K562 (cell line): ENCODE results near the gene SLC29A3. TPM values are rescaled to one million over a fixed set of nuclear protein-coding genes. Genes with fewer than 3 reads are reported as not detected.

Experiments used
- ATAC-seq: fragments of 200-7000 bp; cut with Tn5 transposase; 3 replicates; pipeline ENCODE4 v1.9.1; 2020; ENCODE audit warnings: moderate library complexity
- BruUV-seq: library from RNA; stranded (reverse); fragments of 400-500 nt; replicated peaks from 2 replicates; lab custom pipeline; 2021; lab: Mats Ljungman, UMichigan
- CTCF ChIA-PET: fragments of 300-600 bp; formaldehyde crosslinking; extraction: SDS; loops from one replicate; lab custom pipeline; 2021; ENCODE audit warnings: low intra/inter-chr PET ratio; lab: Yijun Ruan, JAX
- POLR2A ChIA-PET: fragments of 300-600, 350-650 bp; sonication (Branson Sonifier 250); formaldehyde crosslinking; extraction: SDS; loops from one replicate; lab custom pipeline; 2021; ENCODE audit warnings: antibody characterized with exemption, inconsistent platforms; lab: Yijun Ruan, JAX
- DNase-seq, 4 experiments: peaks; one replicate each; pipeline versions ENCODE4 v3.0.0 to v3.0.0-alpha.2; 2011 to 2018; ENCODE audit warnings: low spot score in 3 of 4, mixed read lengths in 3 of 4; ENCODE audit errors: extremely low read depth in 1 of 4
- FAIRE-seq: peaks from 2 replicates; lab custom pipeline; 2011; peaks lifted over from hg19 to GRCh38; lab: Jason Lieb, UNC
- H2AFZ ChIP-seq: 2 replicates; pipeline ENCODE4 v1.6.0; 2011; ENCODE audit warnings: low read depth, low read length, control low read depth, inconsistent platforms
- H3K27ac ChIP-seq: fragments of 200-600 bp; 3 replicates; pipeline ENCODE4 v1.8.0; 2011; ENCODE audit warnings: low read depth, mild to moderate bottlenecking, control low read depth, inconsistent platforms, low read length, moderate library complexity, mixed read lengths; ENCODE audit errors: extremely low read depth
- H3K27me3 ChIP-seq, 2 experiments: fragments of 300-600 bp in 1 of 2; 2 replicates in 1 of 2; 3 replicates in 1 of 2; pipeline versions ENCODE4 v1.6.0 to v1.8.0; 2011; ENCODE audit warnings: inconsistent platforms in 2 of 2, low read length in 2 of 2, mild to moderate bottlenecking in 1 of 2, mixed read lengths in 1 of 2, moderate library complexity in 1 of 2; ENCODE audit not compliant: control insufficient read depth in 2 of 2, insufficient read depth in 2 of 2
- H3K36me3 ChIP-seq: fragments of 300-600 bp; 3 replicates; pipeline ENCODE4 v1.8.0; 2011; ENCODE audit warnings: mild to moderate bottlenecking, low read length, inconsistent platforms; ENCODE audit not compliant: control insufficient read depth, insufficient read depth
- H3K4me1 ChIP-seq, 2 experiments: fragments of 200-600 bp in 1 of 2; replicated peaks in 1 of 2; 2 replicates in 1 of 2; 3 replicates in 1 of 2; pipeline versions ENCODE4 v1.5.1 to v1.8.0; 2011; ENCODE audit warnings: inconsistent platforms in 2 of 2, low read length in 2 of 2, mild to moderate bottlenecking in 1 of 2, mixed read lengths in 1 of 2, moderate library complexity in 1 of 2; ENCODE audit not compliant: control insufficient read depth in 2 of 2, insufficient read depth in 2 of 2
- H3K4me2 ChIP-seq: 2 replicates; pipeline ENCODE4 v1.6.1; 2011; ENCODE audit warnings: low read length, control low read depth, inconsistent platforms, mixed read lengths; ENCODE audit not compliant: insufficient read depth
- H3K4me3 ChIP-seq: fragments of 200-600 bp; sonication (generic), shearing (Covaris generic); 2 replicates; pipeline ENCODE4 v1.5.1; 2016; ENCODE audit warnings: control low read depth, inconsistent platforms
- H3K79me2 ChIP-seq: fragments of 200-600 bp; 3 replicates; pipeline ENCODE4 v1.8.0; 2011; ENCODE audit warnings: low read length, inconsistent platforms; ENCODE audit not compliant: control insufficient read depth, insufficient read depth
- H3K9ac ChIP-seq, 2 experiments: 2 replicates each; pipeline versions ENCODE4 v1.6.0 to v1.6.1; 2011; ENCODE audit warnings: low read depth in 2 of 2, low read length in 2 of 2, control low read depth in 1 of 2, inconsistent platforms in 1 of 2, mild to moderate bottlenecking in 1 of 2, mixed read lengths in 1 of 2; ENCODE audit not compliant: insufficient read depth in 1 of 2
- H3K9me1 ChIP-seq: one replicate; pipeline ENCODE4 v1.6.0; 2011; ENCODE audit warnings: inconsistent platforms, mild to moderate bottlenecking, low read length, moderate library complexity; ENCODE audit not compliant: control insufficient read depth, insufficient read depth
- H3K9me3 ChIP-seq: replicated peaks from 2 replicates; pipeline ENCODE4 v1.5.1; 2011; ENCODE audit warnings: low read depth, low read length, inconsistent platforms; ENCODE audit not compliant: control insufficient read depth, insufficient read depth
- H4K20me1 ChIP-seq: replicated peaks from 2 replicates; pipeline ENCODE4 v1.6.1; 2011; ENCODE audit warnings: low read length, inconsistent platforms, mixed read lengths; ENCODE audit not compliant: control insufficient read depth, insufficient read depth
- KDM4B ChIP-seq, 2 experiments: fragments of 450-650 bp in 1 of 2; sonication (generic) in 1 of 2; IDR thresholded peaks; 2 replicates each; pipeline ENCODE4 v1.6.1; 2016 to 2017; ENCODE audit warnings: borderline replicate concordance in 2 of 2, antibody characterized with exemption in 1 of 2, low read depth in 1 of 2, mild to moderate bottlenecking in 1 of 2
- NFIC ChIP-seq: fragments of 450-650 bp; IDR thresholded peaks from 2 replicates; pipeline ENCODE4 v1.6.1; 2017; ENCODE audit warnings: mild to moderate bottlenecking, inconsistent platforms
- RAD51 ChIP-seq: fragments of 450-650 bp; IDR thresholded peaks from 2 replicates; pipeline ENCODE4 v1.7.1; 2016; ENCODE audit warnings: low read depth, mild to moderate bottlenecking, borderline replicate concordance
- WGBS: fragments of 100-300 bp; shearing (Covaris generic); methylation state at CpG from one replicate; pipeline ENCODE4 v1.1.6; 2016; ENCODE audit warnings: low coverage, mixed read lengths; ENCODE audit not compliant: insufficient coverage; ENCODE audit errors: missing lambda C conversion rate; 5-methylcytosine and 5-hydroxymethylcytosine counted together
- in situ Hi-C: fragments of 300-500 bp; cut with MboI; formaldehyde crosslinking; loops from 4 replicates; pipeline ENCODE4 v1.15.0; 2018; ENCODE audit warnings: inconsistent platforms, mixed read lengths
- intact Hi-C: fragments of 100-400 bp; cut with micrococcal nuclease; formaldehyde crosslinking; loops from 2 replicates; pipeline ENCODE4 v1.14.2; 2022
- polyA plus RNA-seq, 8 experiments: library from polyadenylated mRNA; depleted of rRNA in 4 of 8; stranded (reverse) in 5 of 8; unstranded in 3 of 8; fragments of >200 nt; fragmentation: Nextera tagmentation in 2 of 8; fragmentation: Illumina TruSeq in 1 of 8; extraction: Ambion mirVana in 2 of 8; extraction: Trizol in 1 of 8; gene quantifications; 2 replicates each; pipeline versions ENCODE4 v1.2.1 to v1.2.3, GENCODE V29; 2011 to 2014; ENCODE audit warnings: inconsistent platforms in 1 of 8, missing spikeins in 1 of 8
- total RNA-seq, 7 experiments: library from RNA; depleted of rRNA in 6 of 7; stranded (reverse); fragments of >200 nt in 6 of 7; fragmentation: Illumina TruSeq in 2 of 7; extraction: Trizol in 2 of 7; gene quantifications; 2 replicates each; pipeline versions ENCODE4 v1.2.1 to v1.2.3, GENCODE V29; 2011 to 2021; ENCODE audit warnings: low replicate concordance in 1 of 7

Gene SLC29A3
- total and polyA plus RNA-seq, 9 of the 15 experiments (the other 6 are each of a cell fraction or from before 2014, with no cell fraction given) = 2.1 to 10.7 (median 4.6) TPM

DNA sequence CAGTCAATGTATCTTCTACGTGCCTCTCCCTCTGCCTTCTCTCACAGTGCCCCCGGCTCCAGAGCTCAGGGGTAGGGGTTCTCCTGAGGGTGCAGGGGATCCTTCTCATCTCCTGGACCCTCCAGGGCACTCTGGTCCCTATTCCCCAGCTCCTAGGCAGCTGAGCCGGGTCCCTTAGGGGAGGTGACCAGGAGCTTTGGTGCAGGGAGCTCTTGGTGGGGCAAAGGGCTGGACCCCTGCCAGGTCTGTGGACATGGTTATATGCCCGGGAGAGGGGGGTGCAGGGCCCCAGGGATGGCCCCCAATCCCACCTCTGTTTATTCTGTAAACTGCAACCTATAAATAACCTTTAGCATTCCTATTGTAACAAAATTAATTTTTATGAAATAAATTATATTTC is 16.6 kb upstream of the SLC29A3 start:
- H3K9me3 ChIP-seq = no peaks in the 10 kb centered on the region
- peaks cover 7 to 60% of the 10 kb centered on the region in 2 experiments; a peak in 4 of 5 replicates for H3K27me3 ChIP-seq
- H3K36me3 ChIP-seq = no peaks in the 10 kb centered on the region
- in situ Hi-C loops = loop anchor here (25.0 kb wide), 1 partner anchor 1035 kb away; no protein-coding TSS in a partner anchor
- CTCF ChIA-PET = interaction anchor here (0.7 to 1.4 kb wide), 4 partner anchors 11 to 593 kb away, joined by 3 to 4 read pairs (median 3); no protein-coding TSS in a partner anchor
- H3K4me1 ChIP-seq = peaks cover 0 to 9% of the 10 kb centered on the region in 2 experiments; a peak in 1 of 5 replicates
- no peak for DNase-seq
- no peak for FAIRE-seq
- H4K20me1 ChIP-seq = peaks cover 6% of the 10 kb centered on the region; the same call in 1 of the 2 replicates
- H3K79me2 ChIP-seq = no peaks in the 10 kb centered on the region
- TF ChIP-seq RAD51 (no peak), NFIC (0 out of 2 replicates have a peak, but pooled peaks have one; percentile 15), KDM4B (IDR thresholded peaks at IDR 0.05; ENCODE audit: borderline replicate concordance in 2 of 2, low read depth in 1 of 2) (no peak)
- TF ChIP-seq, all 486 proteins: peak for 1
- intact Hi-C loops = no loop called here
- 5% methylated on average over 4 of the region's 4 CpGs for WGBS
- H3K4me3 ChIP-seq = no peak overlapping the region
- H3K4me2 ChIP-seq = no peak overlapping the region
- no peak overlapping the region for H3K27ac ChIP-seq
- BruUV-seq = no TSS peak
- ATAC-seq = no peak
- H3K9ac ChIP-seq = no peak overlapping the region
- POLR2A ChIA-PET = interaction anchor here (0.7 kb wide), 1 partner anchor 10 kb away, joined by 3 read pairs; no protein-coding TSS in a partner anchor
- H2AFZ ChIP-seq = no peak overlapping the region
- no peaks in the 10 kb centered on the region for H3K9me1 ChIP-seq
